Tibial artery (tissue), 4 donors: ENCODE results near the gene GPR132.
A peak's percentile ranks its signal among the peaks of the same experiment; 100 is the strongest.

Experiments
- DNase-seq, 2 donors: peaks; one replicate each; pipeline ENCODE4 v3.0.0-alpha.2; 2019
- H3K27ac ChIP-seq, 2 donors: fragments of 200-600 bp; sonication (generic) in 1 of 2; 1 replicate in 1 of 2; 2 replicates in 1 of 2; pipeline ENCODE4 v1.5.1; 2018 to 2019; ENCODE audit warnings: mild to moderate bottlenecking in 1 of 2
- H3K27me3 ChIP-seq, 2 donors: fragments of 200-600 bp; sonication (generic) in 1 of 2; one replicate each; pipeline versions ENCODE4 v1.5.1 to v1.6.0; 2016 to 2019
- H3K36me3 ChIP-seq, 3 donors: fragments of 200-600 bp; sonication (generic) in 2 of 3; one replicate each; pipeline ENCODE4 v1.5.1; 2016 to 2019; ENCODE audit warnings: mild to moderate bottlenecking in 2 of 3
- H3K4me1 ChIP-seq, 4 donors: fragments of 200-600 bp; sonication (generic) in 2 of 4; 1 replicate in 3 of 4; 2 replicates in 1 of 4; pipeline ENCODE4 v1.5.1; 2016 to 2019
- H3K4me3 ChIP-seq, 2 donors: fragments of 200-600 bp; sonication (generic) in 1 of 2; 1 replicate in 1 of 2; 2 replicates in 1 of 2; pipeline ENCODE4 v1.5.1; 2018 to 2019; ENCODE audit warnings: mild to moderate bottlenecking in 2 of 2
- H3K9me3 ChIP-seq, 3 donors: fragments of 200-600 bp; sonication (generic) in 1 of 3; one replicate each; pipeline ENCODE4 v1.5.1; 2016 to 2019
- CTCF ChIP-seq, 2 experiments: fragments of 200-600 bp in 1 of 2; fragments of 450-650 bp in 1 of 2; IDR thresholded peaks; one replicate each; pipeline ENCODE4 v1.5.1; 2017 to 2019; ENCODE audit warnings: antibody characterized with exemption in 2 of 2, mild to moderate bottlenecking in 1 of 2, moderate library complexity in 1 of 2
- intact Hi-C: fragments of 100-400 bp; cut with DNase I; formaldehyde crosslinking; loops from one replicate; pipeline ENCODE4 v1.15.0; 2023; ENCODE audit warnings: low total_unique reads

GPR132 gene

GRCh38 chr14:105014032-105014431 is 51.2 kb downstream of the GPR132 start:
- Histone ChIP-seq H3K27me3 (no peaks in the 10 kb centered on the region), H3K4me1 (peaks cover 0 to 31% (median 22%) of the 10 kb centered on the region in 4 donors), H3K9me3 (no peaks in the 10 kb centered on the region), H3K27ac (no peak overlapping the region), H3K4me3 (no peak overlapping the region), H3K36me3 (peaks cover 0 to 27% (median 15%) of the 10 kb centered on the region in 3 donors)
- no peak for TF ChIP-seq CTCF (IDR thresholded peaks at IDR 0.05)
- intact Hi-C loops, result no loop called here
- DNase-seq, result peak in 1 of 2 donors; percentile 37

GRCh38 chr14:105013150-105013785 is 52.0 kb downstream of the GPR132 start:
- Histone ChIP-seq H3K9me3 (no peaks in the 10 kb centered on the region), H3K4me1 (peaks cover 0 to 24% (median 20%) of the 10 kb centered on the region in 4 donors), H3K27ac (no peak overlapping the region), H3K27me3 (no peaks in the 10 kb centered on the region), H3K36me3 (peaks cover 0 to 33% (median 20%) of the 10 kb centered on the region in 3 donors), H3K4me3 (no peak overlapping the region)
- TF ChIP-seq CTCF (IDR thresholded peaks at IDR 0.05), result peak in 1 of 2 experiments; percentile 22
- intact Hi-C loops, result no loop called here
- DNase-seq, result peak in 1 of 2 donors; percentile 62

DNA sequence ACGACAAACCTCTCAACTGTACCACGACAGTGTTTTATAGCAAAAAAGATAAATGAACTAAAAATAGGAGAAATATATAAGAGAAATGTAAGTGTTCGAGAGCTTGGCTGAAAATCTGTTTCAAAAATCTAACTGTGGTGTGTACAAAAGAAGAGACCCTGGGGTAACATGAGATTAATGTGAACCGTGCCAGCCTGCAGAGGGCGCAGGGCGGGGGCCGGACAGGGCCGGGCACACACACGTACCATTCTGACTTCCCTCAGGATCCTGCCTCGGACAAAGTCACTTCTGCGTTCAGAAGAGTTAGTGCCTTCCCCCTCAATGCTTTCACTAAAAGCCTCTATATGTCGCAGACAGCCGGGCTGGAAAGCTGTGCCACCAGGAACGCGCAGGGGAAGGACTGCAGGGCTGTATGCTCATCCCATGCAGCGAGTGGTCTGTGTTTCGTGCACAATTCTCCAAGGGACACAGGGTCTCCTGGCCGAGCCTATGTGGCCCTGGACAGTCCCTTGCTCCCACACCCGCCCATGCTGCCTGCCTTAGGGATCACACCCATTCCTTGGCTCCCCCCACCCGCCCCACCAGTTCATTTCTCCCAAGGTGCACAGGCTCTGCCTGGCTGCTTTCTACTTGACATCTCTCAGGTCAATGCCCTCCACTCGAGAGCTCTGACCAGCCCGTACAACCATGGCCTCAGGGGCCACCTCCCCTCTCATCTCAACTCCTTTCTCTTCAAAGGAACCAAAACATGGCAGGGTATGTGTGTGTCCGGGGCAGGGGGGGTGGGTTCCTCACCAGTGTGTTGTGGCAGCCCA is 52.9 kb downstream of the GPR132 start:
- Histone ChIP-seq H3K4me1 (peaks cover 0 to 24% (median 20%) of the 10 kb centered on the region in 4 donors), H3K9me3 (no peaks in the 10 kb centered on the region), H3K27me3 (no peaks in the 10 kb centered on the region), H3K27ac (peak overlapping the region in 1 of 2 donors; percentile 10), H3K36me3 (peaks cover 0 to 42% (median 26%) of the 10 kb centered on the region in 3 donors), H3K4me3 (peak overlapping the region in 1 of 2 donors; percentile 18)
- peak; percentile 33 to 54 for TF ChIP-seq CTCF (IDR thresholded peaks at IDR 0.05)
- intact Hi-C loops, result no loop called here
- DNase-seq, result no peak

DNA sequence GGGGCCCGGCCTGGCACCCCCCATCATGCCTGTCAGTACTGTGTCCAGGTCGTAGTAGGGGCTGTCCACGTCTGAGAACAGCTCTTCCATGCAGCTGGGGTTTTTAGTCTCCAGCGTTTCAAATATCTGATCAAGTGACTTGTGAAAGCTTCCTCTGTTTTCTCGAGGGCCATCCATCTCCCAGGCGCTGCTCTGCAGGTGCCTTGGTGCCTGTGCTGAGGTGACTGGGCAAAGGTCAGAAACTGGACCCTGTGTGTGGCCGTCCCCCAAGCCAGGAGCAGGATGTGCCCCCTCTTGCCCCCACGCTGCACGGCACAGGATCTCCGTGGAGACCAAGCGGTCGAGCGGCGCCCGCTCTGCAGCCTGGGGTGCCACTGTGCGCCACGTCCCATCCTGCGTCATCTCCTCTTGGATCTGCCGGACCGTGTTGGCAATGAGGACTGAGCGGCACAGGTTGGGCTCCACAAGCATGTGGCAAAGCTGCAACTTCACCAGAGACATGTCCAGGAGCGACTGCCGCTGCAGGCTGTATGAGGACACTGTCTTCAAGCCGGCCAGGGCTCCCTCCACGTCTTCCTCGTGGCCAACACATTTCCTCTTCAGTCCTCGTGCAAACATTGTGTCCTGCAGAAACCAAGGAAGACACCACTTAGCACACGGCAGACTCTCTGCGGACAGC is 53.8 kb downstream of the GPR132 start:
- intact Hi-C loops, result no loop called here
- no peaks in the 10 kb centered on the region for H3K27me3 ChIP-seq
- no peak overlapping the region for H3K4me3 ChIP-seq
- DNase-seq, result no peak
- peaks cover 0 to 20% (median 19%) of the 10 kb centered on the region in 4 donors for H3K4me1 ChIP-seq
- no peaks in the 10 kb centered on the region for H3K9me3 ChIP-seq
- peaks cover 0 to 52% (median 26%) of the 10 kb centered on the region in 3 donors for H3K36me3 ChIP-seq
- no peak for TF ChIP-seq CTCF (IDR thresholded peaks at IDR 0.05)
- H3K27ac ChIP-seq, result no peak overlapping the region

- Histone ChIP-seq H3K4me3 (no peak overlapping the region), H3K4me1 (peaks cover 0 to 20% (median 18%) of the 10 kb centered on the region in 4 donors), H3K27ac (no peak overlapping the region), H3K36me3 (peaks cover 0 to 57% (median 26%) of the 10 kb centered on the region in 3 donors), H3K27me3 (no peaks in the 10 kb centered on the region), H3K9me3 (no peaks in the 10 kb centered on the region)
- TF ChIP-seq CTCF (IDR thresholded peaks at IDR 0.05), result no peak
- DNase-seq, result no peak
- intact Hi-C loops, result no loop called here
Measured at GRCh38 chr14:105010891-105011291, 54.3 kb downstream of the GPR132 start.
